IMR-90 (cell line): ENCODE data around the gene ANO10. TPM values are rescaled to one million over a fixed set of nuclear protein-coding genes. Genes with fewer than 3 reads are reported as not detected.

Experiments
- ATAC-seq: fragments of 200-7000 bp; cut with Tn5 transposase; 2 replicates; pipeline ENCODE4 v1.9.1; 2020; ENCODE audit warnings: low read depth, mild to moderate bottlenecking, moderate library complexity
- BruUV-seq: library from RNA; stranded (reverse); fragments of 400-500 nt; replicated peaks from 2 replicates; lab custom pipeline; 2021; lab: Mats Ljungman, UMichigan
- CTCF ChIA-PET: fragments of 300-600 bp; formaldehyde crosslinking; extraction: SDS; loops from one replicate; lab custom pipeline; 2021; ENCODE audit warnings: antibody characterized with exemption; lab: Yijun Ruan, JAX
- POLR2A ChIA-PET: fragments of 300-600 bp; sonication (Branson Sonifier 250); formaldehyde crosslinking; loops from one replicate; lab custom pipeline; 2022; ENCODE audit warnings: antibody characterized with exemption; ENCODE audit not compliant: unreplicated experiment; lab: Charles Lee
- DNase-seq: peaks from one replicate; pipeline ENCODE4 v3.0.0; 2013
- H2AFZ ChIP-seq: replicated peaks from 2 replicates; pipeline ENCODE3; 2013; ENCODE audit warnings: low read length, mild to moderate bottlenecking; ENCODE audit not compliant: poor library complexity
- H2AK5ac ChIP-seq: 2 replicates; pipeline ENCODE4 v1.6.1; 2013; ENCODE audit warnings: low read depth, low read length, inconsistent platforms
- H2AK9ac ChIP-seq: replicated peaks from 2 replicates; pipeline ENCODE3; 2013; ENCODE audit warnings: mild to moderate bottlenecking, low read depth, low read length, moderate library complexity; ENCODE audit not compliant: poor library complexity
- H2BK120ac ChIP-seq: 2 replicates; pipeline ENCODE4 v1.6.1; 2013; ENCODE audit warnings: low read depth, low read length, inconsistent platforms
- H2BK15ac ChIP-seq: 3 replicates; pipeline ENCODE4 v1.6.1; 2013; ENCODE audit warnings: low read depth, low read length, inconsistent platforms
- H2BK20ac ChIP-seq: 2 replicates; pipeline ENCODE4 v1.6.1; 2013; ENCODE audit warnings: low read depth, mild to moderate bottlenecking, inconsistent platforms, low read length, moderate library complexity
- H2BK5ac ChIP-seq: 2 replicates; pipeline ENCODE4 v1.6.1; 2013; ENCODE audit warnings: mild to moderate bottlenecking, low read depth, low read length, inconsistent platforms; ENCODE audit not compliant: poor library complexity, severe bottlenecking
- H3K14ac ChIP-seq: replicated peaks from 2 replicates; pipeline ENCODE4 v1.6.1; 2013; ENCODE audit warnings: low read depth, low read length, inconsistent platforms
- H3K18ac ChIP-seq: 2 replicates; pipeline ENCODE4 v1.6.1; 2013; ENCODE audit warnings: low read depth, low read length, control low read depth
- H3K23ac ChIP-seq: 2 replicates; pipeline ENCODE4 v1.6.1; 2013; ENCODE audit warnings: low read depth, low read length, inconsistent platforms
- H3K27ac ChIP-seq: 2 replicates; pipeline ENCODE4 v1.5.1; 2013; ENCODE audit warnings: mild to moderate bottlenecking, control low read depth, low read length; ENCODE audit not compliant: insufficient read depth
- H3K27me3 ChIP-seq: 2 replicates; pipeline ENCODE4 v1.6.1; 2013; ENCODE audit warnings: low read length; ENCODE audit not compliant: control insufficient read depth, insufficient read depth
- H3K36me3 ChIP-seq: 2 replicates; pipeline ENCODE4 v1.6.1; 2013; ENCODE audit warnings: low read length, mixed read lengths; ENCODE audit not compliant: control insufficient read depth, insufficient read depth
- H3K4ac ChIP-seq: 2 replicates; pipeline ENCODE4 v1.6.1; 2013; ENCODE audit warnings: low read depth, low read length, inconsistent platforms
- H3K4me1 ChIP-seq: 2 replicates; pipeline ENCODE4 v1.6.1; 2013; ENCODE audit warnings: low read length, mixed read lengths; ENCODE audit not compliant: control insufficient read depth, insufficient read depth
- H3K4me2 ChIP-seq: 2 replicates; pipeline ENCODE4 v1.6.1; 2013; ENCODE audit warnings: low read depth, mild to moderate bottlenecking, control low read depth, low read length, moderate library complexity
- H3K4me3 ChIP-seq: 2 replicates; pipeline ENCODE4 v1.5.1; 2013; ENCODE audit warnings: low read depth, mild to moderate bottlenecking, control low read depth, low read length, moderate library complexity; ENCODE audit not compliant: insufficient read depth
- H3K56ac ChIP-seq: 2 replicates; pipeline ENCODE4 v1.6.1; 2013; ENCODE audit warnings: low read length, inconsistent platforms; ENCODE audit not compliant: insufficient read depth; ENCODE audit errors: extremely low read depth
- H3K79me1 ChIP-seq, 2 experiments: 2 replicates each; pipeline ENCODE4 v1.6.1; 2013; ENCODE audit warnings: low read length in 2 of 2, inconsistent platforms in 1 of 2, low read depth in 1 of 2
- H3K9ac ChIP-seq: 2 replicates; pipeline ENCODE4 v1.6.1; 2013; ENCODE audit warnings: low read depth, low read length, control low read depth
- H3K9me1 ChIP-seq: 2 replicates; pipeline ENCODE4 v1.6.1; 2013; ENCODE audit warnings: low read length, inconsistent platforms; ENCODE audit not compliant: insufficient read depth
- H3K9me3 ChIP-seq: 2 replicates; pipeline ENCODE4 v1.6.1; 2013; ENCODE audit warnings: low read length; ENCODE audit not compliant: control insufficient read depth, insufficient read depth
- H4K20me1 ChIP-seq: 2 replicates; pipeline ENCODE4 v1.6.1; 2013; ENCODE audit warnings: low read length, inconsistent platforms; ENCODE audit not compliant: insufficient read depth
- H4K5ac ChIP-seq: 2 replicates; pipeline ENCODE4 v1.6.1; 2013; ENCODE audit warnings: mild to moderate bottlenecking, low read depth, low read length, control low read depth
- H4K8ac ChIP-seq, 2 experiments: 2 replicates each; pipeline ENCODE4 v1.6.1; 2013; ENCODE audit warnings: low read depth in 2 of 2, low read length in 2 of 2, control low read depth in 1 of 2, inconsistent platforms in 1 of 2
- H4K91ac ChIP-seq: 2 replicates; pipeline ENCODE4 v1.6.1; 2013; ENCODE audit warnings: low read depth, low read length, inconsistent platforms; ENCODE audit not compliant: insufficient read depth
- FOS ChIP-seq: fragments of 150-350 bp; IDR thresholded peaks from 2 replicates; pipeline ENCODE4 v1.6.1; 2016; ENCODE audit warnings: low read depth, low read length
- MAFK ChIP-seq: IDR thresholded peaks from 2 replicates; pipeline ENCODE4 v1.6.1; 2012; ENCODE audit warnings: low read depth, low read length, improper control_type of control experiment
- RAD21 ChIP-seq: IDR thresholded peaks from 2 replicates; pipeline ENCODE4 v1.6.1; 2012; ENCODE audit warnings: low read length, improper control_type of control experiment
- RCOR1 ChIP-seq: IDR thresholded peaks from 2 replicates; pipeline ENCODE4 v1.6.1; 2012; ENCODE audit warnings: mild to moderate bottlenecking, low read length, improper control_type of control experiment; ENCODE audit not compliant: insufficient replicate concordance
- WGBS, 2 experiments: methylation state at CpG; one replicate each; pipeline versions ENCODE4 v1.1.5 to v1.1.7; 2013; ENCODE audit warnings: missing lambda C conversion rate in 2 of 2; ENCODE audit not compliant: insufficient read length in 1 of 2; ENCODE audit errors: extremely low coverage in 2 of 2; 5-methylcytosine and 5-hydroxymethylcytosine counted together
- dilution Hi-C: fragments of 300-500 bp; cut with HindIII; formaldehyde crosslinking; loops from one replicate; pipeline ENCODE4 v1.14.3; 2018; ENCODE audit warnings: low sequenced_read_pairs; ENCODE audit not compliant: unreplicated experiment
- in situ Hi-C: fragments of 300-500 bp; cut with MboI; formaldehyde crosslinking; loops from 3 replicates; pipeline ENCODE4 v1.14.3; 2019; ENCODE audit warnings: low sequenced_read_pairs, inconsistent platforms, mixed read lengths
- intact Hi-C: fragments of 100-400 bp; cut with micrococcal nuclease; formaldehyde crosslinking; loops from 2 replicates; pipeline ENCODE4 v1.10.0; 2022
- polyA plus RNA-seq, 3 experiments: library from polyadenylated mRNA; depleted of rRNA; stranded (reverse); fragments of >200 nt; gene quantifications; 2 replicates each; pipeline ENCODE4 v1.2.3, GENCODE V29; 2012; ENCODE audit warnings: low replicate concordance in 1 of 3
- total RNA-seq: library from RNA; depleted of rRNA; stranded (reverse); fragments of >200 nt; gene quantifications from 2 replicates; pipeline ENCODE4 v1.2.3, GENCODE V29; 2012

Gene ANO10
- total and polyA plus RNA-seq, 2 of the 4 experiments (the other 2 are of a cell fraction) = 28.5 to 41.6 TPM

GRCh38 chr3:43539321-43539720 lies 82.5 kb downstream of the ANO10 start:
- H3K79me1 ChIP-seq = peaks cover 4 to 9% of the 10 kb centered on the region in 2 experiments; a peak in 2 of 4 replicates
- no peak overlapping the region for H3K27ac ChIP-seq
- H2AFZ ChIP-seq = no peak overlapping the region
- H3K14ac ChIP-seq = no peak overlapping the region
- POLR2A ChIA-PET = no interaction called here
- peaks cover 10% of the 10 kb centered on the region for H3K4me1 ChIP-seq
- H3K4ac ChIP-seq = no peak overlapping the region
- no peak overlapping the region for H2BK5ac ChIP-seq
- BruUV-seq = no TSS peak
- H3K9me3 ChIP-seq = no peaks in the 10 kb centered on the region
- no peak overlapping the region for H3K23ac ChIP-seq
- no peak overlapping the region for H2AK9ac ChIP-seq
- no peak overlapping the region for H4K91ac ChIP-seq
- H3K9ac ChIP-seq = no peak overlapping the region
- H3K18ac ChIP-seq = peak overlapping the region; percentile 93
- no peak for ATAC-seq
- peaks cover 4% of the 10 kb centered on the region for H3K36me3 ChIP-seq
- CTCF ChIA-PET = interaction anchor here (0.6 kb wide), 1 partner anchor 21 kb away, joined by 3 read pairs; no protein-coding TSS in a partner anchor
- dilution Hi-C loops (no loop called here), intact Hi-C loops (no loop called here), in situ Hi-C loops (no loop called here)
- no peak overlapping the region for H3K4me3 ChIP-seq
- no peak overlapping the region for H4K8ac ChIP-seq
- no peak for DNase-seq
- H2AK5ac ChIP-seq = no peak overlapping the region
- no peaks in the 10 kb centered on the region for H4K20me1 ChIP-seq
- peaks cover 3% of the 10 kb centered on the region for H3K9me1 ChIP-seq
- H4K5ac ChIP-seq = peak overlapping the region; percentile 83
- H2BK20ac ChIP-seq = no peak overlapping the region
- WGBS, 2 experiments = no CpG with 5 or more reads among the region's 3 CpGs
- TF ChIP-seq FOS (no peak), RAD21 (no peak), RCOR1 (no peak), MAFK (no peak)
- no peak overlapping the region for H2BK15ac ChIP-seq
- H2BK120ac ChIP-seq = no peak overlapping the region
- no peaks in the 10 kb centered on the region for H3K27me3 ChIP-seq
- H3K56ac ChIP-seq = no peak overlapping the region
- no peak overlapping the region for H3K4me2 ChIP-seq
